Measurements from ENCODE around the gene MARK3. TPM values are rescaled to one million over a fixed set of nuclear protein-coding genes. Genes with fewer than 3 reads are reported as not detected.
"Not testable (repeated sequence)": the region's sequence is repeated elsewhere in the genome, so short reads cannot be mapped to it uniquely, and the experiment has no call there.

The MARK3 gene
- 10 to 100 TPM; 68.7 to 81.7 TPM for total RNA-seq
- long read RNA-seq, partial matches to known transcripts, result 38 of 47 reads
- long read RNA-seq, other reads (novel, unspliced or antisense), result 9 of 47 reads

DNA sequence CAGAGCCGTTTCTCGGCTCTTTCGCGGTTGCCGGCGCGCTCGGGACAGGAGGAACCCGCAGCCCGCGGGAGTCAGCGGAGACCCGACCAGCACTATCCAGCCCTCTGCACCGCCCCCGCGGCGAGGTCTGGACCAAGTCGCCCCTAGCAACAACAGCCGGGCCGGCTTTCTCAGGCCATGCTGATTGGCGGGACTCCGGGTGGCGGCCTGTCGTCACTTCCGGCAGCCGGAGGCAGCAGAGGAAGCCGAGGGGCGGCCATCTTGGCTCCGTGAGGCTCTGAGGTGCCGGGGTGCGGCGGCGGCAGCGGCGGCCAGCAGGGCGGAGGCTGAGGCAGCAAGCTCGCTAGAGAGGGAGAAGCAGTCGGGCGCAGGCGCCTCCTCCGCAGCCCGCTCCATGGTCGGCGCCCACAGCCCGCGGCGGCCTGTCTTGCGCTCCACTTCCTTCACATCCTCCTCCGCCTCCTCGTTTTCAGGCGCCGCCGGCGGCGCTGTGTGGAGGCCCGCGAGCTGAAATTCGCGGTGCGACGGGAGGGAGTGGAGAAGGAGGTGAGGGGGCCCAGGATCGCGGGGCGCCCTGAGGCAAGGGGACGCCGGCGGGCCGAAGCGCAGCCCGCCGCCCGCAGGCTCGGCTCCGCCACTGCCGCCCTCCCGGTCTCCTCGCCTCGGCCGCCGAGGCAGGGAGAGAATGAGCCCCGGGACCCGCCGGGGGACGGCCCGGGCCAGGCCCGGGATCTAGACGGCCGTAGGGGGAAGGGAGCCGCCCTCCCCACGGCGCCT, at the start of gene MARK3:
MARK3 (plus strand) TSS at position 264 of the 777 bp plus-strand sequence. CDS start 615 bp downstream, outside the sequence.
- intact Hi-C loops (cut with DNase I), result loop anchor here (10.0 kb wide), 2 partner anchors 51 to 69 kb away; partner anchors contain the start of gene EIF5 (in 1 of the 2)
- ATAC-seq (peak; percentile 97 to 98), DNase-seq (peak; percentile 99)

DNA sequence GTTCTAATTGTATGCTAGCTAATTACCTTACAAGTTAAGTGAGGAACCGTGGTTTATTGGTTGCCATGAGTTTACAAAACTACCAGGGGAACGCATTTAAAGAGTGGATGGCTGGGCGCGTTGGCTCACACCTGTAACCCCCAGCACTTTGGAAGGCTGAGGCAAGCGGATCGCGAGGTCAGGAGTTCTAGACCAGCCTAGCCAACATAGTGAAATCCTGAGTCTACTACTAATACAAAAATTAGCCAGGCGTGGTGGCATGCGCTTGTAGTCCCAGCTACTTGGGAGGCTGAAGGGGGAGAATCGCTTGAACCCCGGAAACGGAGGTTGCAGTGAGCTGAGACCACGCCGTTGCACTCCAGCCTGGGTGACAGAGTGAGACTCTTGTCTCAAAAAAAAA, 49.0 kb upstream of the MARK3 start:
- DNase-seq (no peak), ATAC-seq (no peak)
- intact Hi-C loops (cut with DNase I), result loop anchor here in 1 of 2 donors (10.0 kb wide), 1 partner anchor 49 kb away; the partner anchor contains the start of gene MARK3

DNA sequence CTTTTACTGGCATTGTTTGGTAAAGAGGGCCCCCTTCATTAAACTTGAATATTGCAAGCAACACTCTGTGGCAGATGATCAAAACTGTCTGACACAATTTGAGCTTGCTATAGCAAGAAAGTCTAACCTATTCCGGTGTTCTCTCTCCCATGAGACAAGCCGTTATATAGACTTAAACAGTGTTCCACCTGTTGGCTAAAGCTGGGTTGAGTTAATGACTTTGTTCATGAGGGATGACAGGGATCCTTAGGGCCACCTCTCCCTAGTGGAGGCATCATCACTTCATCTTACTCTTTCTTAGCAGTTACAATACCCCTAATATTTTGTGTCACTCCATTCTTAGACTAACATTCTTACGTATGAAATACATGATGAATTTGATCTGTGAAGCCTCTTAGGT, 47.4 kb upstream of the MARK3 start:
- ATAC-seq, result no peak
- intact Hi-C loops (cut with DNase I), result loop anchor here in 1 of 2 donors (10.0 kb wide), 1 partner anchor 47 kb away; the partner anchor contains the start of gene MARK3
- no peak for DNase-seq

DNA sequence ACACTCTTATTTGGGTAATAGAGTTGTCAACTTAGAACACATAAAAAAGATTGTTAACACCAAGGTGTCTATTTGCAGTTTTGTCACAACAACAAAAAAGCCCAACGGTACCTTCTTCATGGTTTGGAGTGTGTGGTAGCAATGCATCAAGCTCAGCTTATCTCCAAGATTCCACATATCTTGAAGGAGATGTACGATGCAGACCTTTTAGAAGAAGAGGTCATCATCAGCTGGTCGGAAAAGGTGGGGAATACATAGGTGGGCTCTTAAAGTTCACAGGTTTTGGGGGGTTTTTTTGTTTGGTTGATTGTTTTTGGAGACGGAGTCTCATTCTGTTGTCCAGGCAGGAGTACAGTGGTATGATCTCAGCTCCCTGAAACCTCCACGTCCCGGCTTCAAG, 45.7 kb upstream of the MARK3 start:
- ATAC-seq (no peak), DNase-seq (no peak)
- intact Hi-C loops (cut with DNase I), result loop anchor here in 1 of 2 donors (10.0 kb wide), 1 partner anchor 45 kb away; the partner anchor contains the start of gene MARK3

DNA sequence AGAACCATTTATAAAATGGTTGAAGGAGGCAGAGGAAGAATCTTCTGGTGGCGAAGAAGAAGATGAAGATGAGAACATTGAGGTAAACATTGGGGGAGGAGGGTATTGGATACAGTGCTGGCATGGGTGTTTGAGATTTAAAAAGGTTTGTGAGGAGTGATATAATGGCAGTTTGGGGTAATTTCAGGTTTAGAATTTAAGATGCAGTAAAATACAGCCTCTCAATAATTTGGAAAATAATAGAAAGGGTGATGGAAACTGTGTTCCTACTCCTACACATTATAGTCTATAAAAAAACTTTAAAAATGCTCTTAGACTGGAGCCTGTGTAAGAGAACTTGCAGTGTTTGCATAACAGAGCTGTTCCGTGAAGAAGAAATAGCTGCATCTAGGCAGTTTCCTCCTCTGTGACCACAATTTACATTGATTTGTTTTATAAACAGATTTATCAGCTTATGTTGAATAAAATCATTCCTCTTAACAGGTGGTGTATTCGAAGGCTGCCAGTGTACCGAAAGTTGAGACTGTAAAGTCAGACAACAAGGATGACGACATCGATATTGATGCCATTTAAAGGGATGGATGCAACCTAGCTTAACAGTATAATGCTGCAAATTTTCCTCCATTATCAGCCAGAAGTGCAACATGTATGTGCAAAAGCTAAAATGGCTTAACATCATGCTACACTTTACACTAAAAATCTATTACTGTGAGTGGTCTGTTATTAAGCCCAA, 44.6 kb upstream of the MARK3 start:
- intact Hi-C loops (cut with DNase I), result no loop called here
- DNase-seq (no peak), ATAC-seq (no peak)

DNA sequence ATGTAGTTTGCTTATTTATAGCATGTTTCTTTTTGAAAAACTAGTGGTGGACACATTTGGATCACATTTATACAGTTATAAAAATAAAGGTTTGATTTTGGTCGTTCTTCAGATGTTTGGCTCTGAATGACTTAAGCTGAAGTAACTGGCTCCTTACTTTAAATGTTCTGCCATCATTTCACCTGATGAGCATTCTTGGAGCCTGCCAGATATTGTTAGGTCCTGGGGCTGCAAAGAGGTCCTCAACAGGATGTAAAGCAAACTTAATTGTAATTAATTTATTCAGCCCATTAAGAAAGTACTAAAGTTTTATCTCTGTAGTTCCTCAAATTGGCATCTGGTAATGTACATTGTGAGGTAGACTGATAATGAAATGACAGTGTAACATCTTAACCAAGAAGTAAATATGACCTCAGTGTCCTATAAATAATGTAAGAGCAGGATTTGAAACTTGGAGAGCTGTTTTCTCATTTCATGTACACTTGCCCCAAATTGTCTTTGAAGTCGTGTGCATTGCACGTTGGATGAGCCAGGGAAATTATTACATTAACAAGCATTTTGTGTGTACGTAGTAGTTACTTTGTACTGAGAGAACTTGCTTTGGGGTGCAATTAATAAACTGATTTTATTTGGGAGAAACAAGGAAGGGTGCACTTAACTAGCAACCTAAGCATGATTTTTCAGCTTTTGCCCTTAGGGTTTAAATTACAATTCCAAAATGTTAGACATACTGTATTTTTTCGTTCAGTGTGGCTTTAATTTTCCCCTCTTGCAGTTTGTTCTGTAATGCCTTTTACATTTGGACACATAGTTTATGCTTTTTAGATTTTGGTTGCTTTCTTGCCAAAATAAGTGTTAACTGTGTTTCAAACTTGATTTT, 43.7 kb upstream of the MARK3 start:
- no peak for DNase-seq
- intact Hi-C loops (cut with DNase I), result no loop called here
- no peak for ATAC-seq

DNA sequence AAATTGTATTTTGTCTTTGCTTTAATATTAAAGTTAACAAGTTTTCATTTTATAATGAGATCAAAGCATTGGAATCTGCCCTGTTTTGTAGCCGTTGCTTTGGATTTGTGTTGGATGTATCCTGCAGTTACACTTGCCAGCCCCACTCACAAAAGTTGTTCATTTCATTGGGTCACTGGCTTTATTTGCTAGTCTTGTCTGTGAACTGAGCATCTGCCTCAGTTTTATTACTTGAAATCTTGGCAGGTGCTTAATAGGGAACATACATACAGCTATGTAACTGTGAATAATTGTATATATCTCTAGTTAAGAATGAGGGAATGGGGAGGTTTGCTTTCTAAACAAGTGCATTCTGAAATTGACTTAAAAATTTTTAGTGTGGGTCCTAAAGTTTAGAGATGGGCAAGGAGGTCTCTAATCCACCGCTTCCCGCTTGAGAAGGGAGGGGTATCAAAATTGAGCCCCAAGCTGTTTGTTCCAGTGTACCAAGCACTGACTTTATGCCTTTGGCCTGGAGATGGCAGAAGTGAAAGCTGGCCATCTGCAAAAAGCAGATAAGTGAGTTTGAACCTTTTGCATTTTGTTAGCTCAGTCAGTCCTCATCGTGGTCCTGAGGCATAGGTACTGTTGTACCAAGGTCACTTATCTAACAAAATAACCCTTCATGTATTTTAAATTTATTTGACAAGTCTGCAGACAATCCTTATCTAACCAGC, 41.9 kb upstream of the MARK3 start:
- DNase-seq (no peak), ATAC-seq (no peak)
- intact Hi-C loops (cut with DNase I), result no loop called here

DNA sequence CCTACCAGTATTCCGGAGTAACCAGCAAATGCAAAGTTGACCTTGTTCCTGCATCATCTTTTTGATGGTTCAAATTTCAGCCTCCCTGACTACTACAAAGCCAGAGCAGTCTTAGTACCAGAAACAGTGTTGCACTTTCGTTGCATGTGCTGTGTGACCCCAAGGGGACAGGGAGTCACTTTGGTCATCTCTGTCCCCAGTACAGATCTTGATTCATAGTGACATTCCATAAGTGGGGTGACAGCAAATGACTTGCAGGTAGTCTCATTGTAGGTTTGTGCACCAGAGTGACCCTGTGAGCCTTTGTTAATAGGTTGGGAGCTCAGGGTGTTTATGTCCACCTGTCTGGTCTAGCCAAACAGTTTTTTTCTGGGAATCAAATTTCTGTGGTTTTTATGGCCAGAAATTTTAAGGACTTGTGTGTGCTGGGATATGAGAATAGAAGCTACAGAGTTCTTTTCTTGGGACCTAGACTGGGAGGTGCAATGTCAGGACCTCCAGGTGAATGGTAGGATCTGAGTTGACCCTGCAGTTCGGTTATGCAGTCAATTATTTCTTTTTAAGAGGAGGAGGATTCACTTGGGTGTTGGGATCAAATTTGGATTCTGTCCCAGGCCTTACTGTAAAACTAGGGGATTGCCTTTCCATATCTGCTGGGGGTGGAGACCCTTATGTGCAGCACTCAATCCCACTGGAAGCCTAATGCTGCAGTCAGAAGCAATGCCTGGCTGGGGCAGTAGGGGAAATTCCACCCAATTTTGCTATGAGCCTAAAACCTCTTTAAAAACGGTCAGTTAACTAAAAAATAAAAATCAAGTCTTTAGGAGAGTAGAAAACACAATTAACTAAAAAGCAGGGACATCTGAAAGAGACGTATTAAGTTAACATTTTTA, 41.1 kb upstream of the MARK3 start:
- no peak for DNase-seq
- ATAC-seq, result no peak
- intact Hi-C loops (cut with DNase I), result no loop called here

DNA sequence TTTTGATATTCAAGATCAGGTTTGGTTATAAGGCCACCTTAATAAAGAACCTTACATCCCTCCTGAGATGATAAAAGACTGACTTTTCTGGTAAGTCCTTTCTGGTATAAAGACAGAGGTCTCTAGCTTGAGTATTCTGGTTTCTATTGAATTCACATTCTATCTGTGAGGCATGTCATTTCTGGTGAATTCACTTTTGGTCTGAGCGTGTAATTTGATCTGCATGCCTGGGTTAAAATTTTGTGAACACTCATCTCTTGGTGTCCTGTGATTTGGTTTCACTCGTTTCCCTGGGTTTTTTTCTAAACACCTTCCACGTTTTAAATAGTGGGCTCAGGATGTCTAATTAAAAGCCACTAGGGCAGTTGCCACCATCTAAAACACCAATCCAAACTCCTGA, 38.9 kb upstream of the MARK3 start:
- DNase-seq (no peak), ATAC-seq (peak in 1 of 2 donors; percentile 4)
- intact Hi-C loops (cut with DNase I), result no loop called here

DNA sequence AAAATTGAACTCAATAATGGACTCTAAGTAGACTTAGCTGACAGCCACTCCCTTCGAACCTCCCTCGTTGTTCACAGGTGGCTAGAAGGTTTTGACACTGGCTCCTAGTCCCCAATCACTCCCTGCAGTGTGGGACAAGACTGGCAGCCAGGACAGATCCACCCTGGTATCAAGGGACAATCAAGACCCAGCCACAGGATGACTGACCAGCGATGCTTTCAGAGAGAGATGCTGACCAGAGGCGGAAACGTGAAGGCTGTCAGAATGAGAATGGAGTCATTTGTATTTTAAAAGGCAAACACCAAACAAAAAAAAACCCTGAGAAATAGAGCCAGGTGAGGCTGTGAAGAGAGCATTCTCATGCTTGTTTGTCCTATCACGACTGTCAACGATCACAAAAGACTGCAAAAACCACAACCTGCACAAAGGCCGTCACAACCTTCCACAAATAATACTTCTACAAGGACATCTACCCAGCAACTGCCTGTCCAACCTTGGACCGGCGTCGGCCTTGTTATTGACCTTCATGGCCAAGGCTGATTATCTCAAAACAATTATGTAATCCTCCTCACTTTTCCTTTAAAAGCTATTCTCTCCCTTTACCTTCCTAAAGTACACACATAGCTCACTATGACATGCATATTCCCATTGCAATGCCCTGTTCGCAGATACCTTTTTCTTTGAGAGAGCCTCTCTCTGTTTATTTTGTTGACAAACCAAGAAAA, 38.0 kb upstream of the MARK3 start:
- DNase-seq (no peak), ATAC-seq (peak in 1 of 2 donors; percentile 10)
- intact Hi-C loops (cut with DNase I), result no loop called here

DNA sequence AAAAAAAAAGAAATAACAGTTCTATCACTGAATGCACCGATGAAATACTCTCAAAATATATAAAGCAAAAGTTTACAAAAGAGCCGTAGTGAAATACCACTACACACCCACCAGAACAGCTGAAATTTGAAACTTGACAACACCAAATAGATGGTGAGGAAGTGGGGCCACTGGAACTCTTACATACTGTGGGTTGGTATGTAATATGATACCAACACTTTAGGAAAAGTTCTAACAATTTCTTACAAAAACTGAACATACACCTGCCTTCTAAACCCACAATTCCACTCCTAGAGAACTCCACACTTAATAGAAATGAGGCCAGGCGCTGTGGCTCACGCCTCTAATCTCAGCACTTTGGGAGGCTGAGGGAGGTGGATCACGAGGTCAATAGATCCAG, 37.1 kb upstream of the MARK3 start:
- intact Hi-C loops (cut with DNase I), result no loop called here
- DNase-seq, result no peak
- ATAC-seq, result no peak

DNA sequence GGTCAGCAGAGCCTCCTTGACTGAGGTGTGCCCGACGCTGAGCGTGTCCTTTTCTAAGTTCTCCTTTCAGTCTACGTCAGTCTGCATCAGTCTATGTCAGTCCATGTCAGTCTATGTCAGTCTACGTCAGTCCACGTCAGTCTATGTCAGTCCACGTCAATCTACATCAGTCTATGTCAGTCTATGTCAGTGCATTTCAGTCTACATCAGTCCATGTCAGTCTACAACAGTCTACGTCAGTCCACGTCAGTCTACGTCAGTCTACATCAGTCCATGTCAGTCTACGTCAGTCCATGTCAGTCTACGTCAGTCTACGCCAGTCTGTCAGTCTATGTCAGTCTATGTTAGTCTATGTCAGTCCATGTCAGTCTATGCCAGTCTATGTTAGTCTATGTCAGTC, 35.2 kb upstream of the MARK3 start:
- intact Hi-C loops (cut with DNase I), result no loop called here
- DNase-seq (no peak), ATAC-seq (no peak)

DNA sequence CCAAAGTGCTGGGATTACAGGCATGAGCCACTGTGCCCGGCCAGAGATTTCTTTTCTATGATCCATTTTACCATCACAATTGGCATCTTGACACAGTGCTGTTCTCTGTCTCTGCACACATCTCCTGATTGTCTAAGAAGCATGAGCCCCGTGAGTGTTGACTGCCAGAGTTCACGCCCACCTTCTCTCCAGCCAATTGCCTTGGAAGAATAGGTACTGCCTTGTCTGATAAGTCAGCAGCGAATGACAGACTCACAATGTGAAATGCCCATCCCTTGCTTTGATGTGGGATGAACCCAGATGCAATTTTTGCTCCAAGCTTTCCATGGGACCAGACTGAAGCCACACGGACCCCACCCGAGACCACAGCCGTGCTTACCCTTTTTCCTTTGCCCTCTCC, 31.9 kb upstream of the MARK3 start:
- ATAC-seq (no peak), DNase-seq (no peak)
- intact Hi-C loops (cut with DNase I), result no loop called here

DNA sequence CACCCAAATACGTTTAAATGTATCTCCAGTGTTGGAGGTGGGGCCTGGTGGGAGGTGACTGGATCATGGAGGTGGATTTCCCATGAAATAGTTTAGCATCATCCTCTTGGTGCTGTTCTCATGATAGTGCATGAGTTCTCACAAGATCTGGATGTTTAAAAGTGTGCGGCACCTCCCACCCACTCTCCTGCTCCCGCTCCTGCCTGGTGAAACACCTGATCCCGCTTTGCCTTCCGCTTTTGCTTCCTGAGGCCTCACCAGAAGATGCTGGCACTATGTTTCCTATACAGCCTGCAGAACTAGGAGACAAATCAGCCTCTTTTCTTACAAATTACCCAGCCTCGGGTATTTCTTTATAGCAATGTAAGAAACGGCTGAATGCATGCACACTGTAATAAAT, 31.1 kb upstream of the MARK3 start:
- no peak for DNase-seq
- intact Hi-C loops (cut with DNase I), result no loop called here
- no peak for ATAC-seq

DNA sequence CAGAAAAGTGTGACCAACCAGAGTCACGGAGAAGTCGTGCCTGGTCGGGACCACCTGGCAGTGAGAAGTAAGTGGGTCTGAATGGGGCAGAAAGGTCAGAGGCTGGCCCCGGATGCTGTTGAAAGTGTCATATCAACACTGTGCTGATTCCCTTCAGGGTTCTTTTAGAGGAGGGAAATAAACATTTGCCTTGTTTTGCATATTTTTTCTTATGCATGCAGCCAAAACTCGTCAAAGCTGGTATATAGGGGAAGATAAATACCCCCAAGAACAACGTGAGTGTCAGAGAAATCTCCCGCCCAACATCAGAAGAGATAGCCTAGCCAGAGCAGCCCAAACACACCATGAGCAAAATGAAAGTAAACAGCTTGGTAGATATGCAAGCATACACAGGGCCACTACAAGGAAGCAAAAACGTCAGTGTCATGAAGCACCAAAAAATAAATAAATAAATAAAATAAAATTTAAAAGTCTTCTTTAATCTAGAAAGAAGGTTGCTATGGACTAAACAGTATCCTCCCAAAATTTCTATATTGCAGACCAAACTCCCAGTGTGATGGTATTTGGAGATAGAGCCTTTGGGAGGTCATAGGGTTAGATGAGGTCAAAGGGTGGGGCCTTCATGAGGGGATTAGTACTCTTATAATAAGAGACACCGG, 29.1 kb upstream of the MARK3 start:
- intact Hi-C loops (cut with DNase I), result no loop called here
- DNase-seq (no peak), ATAC-seq (peak; percentile 41 to 76)

DNA sequence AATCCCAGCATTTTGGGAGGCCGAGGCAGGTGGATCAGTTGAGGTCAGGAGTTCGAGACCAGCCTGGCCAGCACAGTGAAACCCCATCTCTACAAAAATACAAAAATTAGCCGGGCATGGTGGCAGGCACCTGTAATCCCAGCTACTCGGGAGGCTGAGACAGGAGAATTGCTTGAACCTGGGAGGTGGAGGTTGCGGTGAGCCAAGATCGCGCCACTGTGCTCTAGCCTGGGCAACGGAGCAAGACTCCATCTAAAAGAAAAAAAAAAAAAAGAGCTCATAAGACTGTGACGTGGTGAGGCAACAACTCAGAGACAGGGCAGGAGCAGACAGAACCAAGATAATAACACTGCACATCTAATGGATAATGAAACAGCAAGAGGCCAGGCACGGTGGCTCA, 27.7 kb upstream of the MARK3 start:
- intact Hi-C loops (cut with DNase I); ATAC-seq; DNase-seq: not testable (repeated sequence)
